WTC11 (cell line): ENCODE results near the gene PPM1B. TPM values are rescaled to one million over a fixed set of nuclear protein-coding genes. Genes with fewer than 3 reads are reported as not detected.
"Not testable (repeated sequence)": the region's sequence is repeated elsewhere in the genome, so short reads cannot be mapped to it uniquely, and the experiment has no call there.

ENCODE experiments used
- ATAC-seq: fragments of 200-7000 bp; cut with Tn5 transposase; 2 replicates; pipeline ENCODE4 v1.10.0; 2021; ENCODE audit warnings: mild to moderate bottlenecking, moderate library complexity
- CTCF ChIA-PET: fragments of 300-600 bp; sonication (Branson Sonifier 250); formaldehyde crosslinking; loops from one replicate; lab custom pipeline; 2021; ENCODE audit warnings: antibody characterized with exemption; lab: Charles Lee
- POLR2A ChIA-PET: fragments of 350-600 bp; sonication (Branson Sonifier 250); formaldehyde crosslinking; loops from one replicate; lab custom pipeline; 2021; ENCODE audit warnings: antibody characterized with exemption; lab: Charles Lee
- DNase-seq: peaks from one replicate; pipeline ENCODE4 v3.0.0; 2021; ENCODE audit warnings: low spot score
- H3K27ac Mint-ChIP-seq: 2 replicates; pipeline ENCODE4 v1.8.0; 2021; ENCODE audit warnings: mixed read lengths
- H3K27me3 Mint-ChIP-seq: 2 replicates; pipeline ENCODE4 v1.8.0; 2021; ENCODE audit warnings: low read depth, mild to moderate bottlenecking, moderate library complexity, mixed read lengths
- H3K36me3 Mint-ChIP-seq: 2 replicates; pipeline ENCODE4 v1.8.0; 2021; ENCODE audit warnings: mixed read lengths
- H3K4me1 Mint-ChIP-seq: 2 replicates; pipeline ENCODE4 v1.8.0; 2022; ENCODE audit warnings: mixed read lengths
- H3K4me3 Mint-ChIP-seq: 2 replicates; pipeline ENCODE4 v1.8.0; 2021; ENCODE audit warnings: mild to moderate bottlenecking, moderate library complexity, mixed read lengths
- H3K9me3 Mint-ChIP-seq: 2 replicates; pipeline ENCODE4 v1.8.0; 2021; ENCODE audit warnings: mixed read lengths
- CREB1 ChIP-seq: sonication (generic); formaldehyde crosslinking; IDR thresholded peaks from 2 replicates; pipeline ENCODE4 v1.8.0; 2023; ENCODE audit warnings: mild to moderate bottlenecking, missing genetic modification reagents
- ETV6 ChIP-seq: sonication (generic); formaldehyde crosslinking; IDR thresholded peaks from 2 replicates; pipeline ENCODE4 v1.8.1; 2022; ENCODE audit warnings: mild to moderate bottlenecking, missing genetic modification reagents
- FOXP1 ChIP-seq: sonication (generic); formaldehyde crosslinking; IDR thresholded peaks from 2 replicates; pipeline ENCODE4 v1.8.0; 2022; ENCODE audit warnings: missing genetic modification reagents, mild to moderate bottlenecking, moderate library complexity, borderline replicate concordance
- GTF2I ChIP-seq: fragments of 250-450 bp; sonication (Bioruptor Pico); conservative IDR thresholded peaks from 2 replicates; pipeline ENCODE4 v1.4.0; 2021; ENCODE audit warnings: mild to moderate bottlenecking
- KAT7 ChIP-seq: sonication (generic); formaldehyde crosslinking; IDR thresholded peaks from 2 replicates; pipeline ENCODE4 v1.8.1; 2023; ENCODE audit warnings: missing genetic modification reagents, mild to moderate bottlenecking, borderline replicate concordance
- SMAD4 ChIP-seq: sonication (generic); formaldehyde crosslinking; IDR thresholded peaks from 2 replicates; pipeline ENCODE4 v1.8.0; 2022; ENCODE audit warnings: mild to moderate bottlenecking, missing genetic modification reagents
- SOX15 ChIP-seq: fragments of 250-450 bp; sonication (Bioruptor Pico); IDR thresholded peaks from 2 replicates; pipeline ENCODE4 v1.9.0; 2021; ENCODE audit warnings: mild to moderate bottlenecking
- ZNF121 ChIP-seq: sonication (generic); formaldehyde crosslinking; IDR thresholded peaks from 2 replicates; pipeline ENCODE4 v1.8.0; 2023; ENCODE audit warnings: missing genetic modification reagents
- total RNA-seq: library from RNA; stranded (reverse); gene quantifications from 3 replicates; pipeline ENCODE4 v1.2.3, GENCODE V29; 2021
- TF ChIP-seq, protein P1 (sequence below): sonication (generic); formaldehyde crosslinking; IDR thresholded peaks from 2 replicates; pipeline ENCODE4 v1.8.1; 2023; ENCODE audit warnings: mild to moderate bottlenecking, moderate library complexity, missing genetic modification reagents
- TF ChIP-seq, protein P2 (sequence below): fragments of 250-450 bp; sonication (Bioruptor Pico); IDR thresholded peaks from 2 replicates; pipeline ENCODE4 v1.9.0; 2021; ENCODE audit warnings: mild to moderate bottlenecking
- TF ChIP-seq, protein P3 (sequence below): sonication (generic); formaldehyde crosslinking; IDR thresholded peaks from 2 replicates; pipeline ENCODE4 v1.8.0; 2022; ENCODE audit warnings: mild to moderate bottlenecking, missing genetic modification reagents
- TF ChIP-seq, protein P4 (sequence below): sonication (generic); formaldehyde crosslinking; IDR thresholded peaks from 2 replicates; pipeline ENCODE4 v1.8.0; 2023; ENCODE audit warnings: missing genetic modification reagents
- TF ChIP-seq, protein P5 (sequence below): sonication (generic); formaldehyde crosslinking; IDR thresholded peaks from 2 replicates; pipeline ENCODE4 v1.8.0; 2022; ENCODE audit warnings: missing genetic modification reagents
- TF ChIP-seq, protein P6 (sequence below): sonication (generic); formaldehyde crosslinking; IDR thresholded peaks from 2 replicates; pipeline ENCODE4 v1.8.1; 2022; ENCODE audit warnings: low read depth, mild to moderate bottlenecking, moderate library complexity, missing genetic modification reagents, borderline replicate concordance
- TF ChIP-seq, protein P7 (sequence below): sonication (generic); formaldehyde crosslinking; IDR thresholded peaks from 2 replicates; pipeline ENCODE4 v1.8.1; 2023; ENCODE audit warnings: mild to moderate bottlenecking, missing genetic modification reagents, moderate library complexity
- TF ChIP-seq, protein P8 (sequence below): sonication (generic); formaldehyde crosslinking; IDR thresholded peaks from 2 replicates; pipeline ENCODE4 v1.8.1; 2023; ENCODE audit warnings: mild to moderate bottlenecking, missing genetic modification reagents
- TF ChIP-seq, protein P9 (sequence below): sonication (generic); formaldehyde crosslinking; IDR thresholded peaks from 2 replicates; pipeline ENCODE4 v1.8.0; 2023; ENCODE audit warnings: mild to moderate bottlenecking, missing genetic modification reagents

The PPM1B gene
- total RNA-seq, 1 experiment from 2014 or later = 96.4 TPM

DNA sequence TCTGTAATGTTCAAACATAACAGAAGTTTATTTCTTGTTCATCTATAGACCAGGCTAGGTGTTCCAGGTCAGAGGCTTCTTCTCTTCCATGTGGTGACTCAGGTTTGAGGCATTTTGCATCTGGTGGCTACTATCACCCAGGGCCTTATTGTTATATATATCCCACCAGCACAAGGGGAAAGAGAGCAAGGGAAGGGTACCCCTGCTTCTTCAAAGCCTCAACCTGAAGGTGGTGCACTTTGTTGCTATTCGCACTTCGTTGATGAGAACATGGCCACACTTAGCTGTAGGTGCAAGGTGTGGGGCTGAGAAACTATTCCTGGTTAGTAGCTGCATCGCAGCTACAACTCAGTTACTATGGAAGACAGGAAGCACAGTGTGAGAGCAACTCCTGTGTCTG, 79.2 kb downstream of the PPM1B start:
- POLR2A ChIA-PET = interaction anchor here (0.5 kb wide), 1 partner anchor 154 kb away, joined by 4 read pairs; no protein-coding TSS in a partner anchor
- Mint-ChIP-seq H3K4me1 (peaks cover 32% of the 10 kb centered on the region), H3K9me3 (peaks cover 14% of the 10 kb centered on the region), H3K36me3 (peaks cover 6% of the 10 kb centered on the region), H3K4me3 (no peak overlapping the region), H3K27me3 (no peaks in the 10 kb centered on the region)
- CTCF ChIA-PET = interaction anchor here (0.6 to 2.1 kb wide), 12 partner anchors 15 to 723 kb away, joined by 3 to 11 read pairs (median 4); partner anchors contain the start of genes CAMKMT and PREPL
- DNase-seq (peak; percentile 23), ATAC-seq (peak; percentile 95)
- TF ChIP-seq FOXP1 = no peak
- TF ChIP-seq SOX15 (CRISPR knock-in tag) = no peak
- TF ChIP-seq, protein P1, sequence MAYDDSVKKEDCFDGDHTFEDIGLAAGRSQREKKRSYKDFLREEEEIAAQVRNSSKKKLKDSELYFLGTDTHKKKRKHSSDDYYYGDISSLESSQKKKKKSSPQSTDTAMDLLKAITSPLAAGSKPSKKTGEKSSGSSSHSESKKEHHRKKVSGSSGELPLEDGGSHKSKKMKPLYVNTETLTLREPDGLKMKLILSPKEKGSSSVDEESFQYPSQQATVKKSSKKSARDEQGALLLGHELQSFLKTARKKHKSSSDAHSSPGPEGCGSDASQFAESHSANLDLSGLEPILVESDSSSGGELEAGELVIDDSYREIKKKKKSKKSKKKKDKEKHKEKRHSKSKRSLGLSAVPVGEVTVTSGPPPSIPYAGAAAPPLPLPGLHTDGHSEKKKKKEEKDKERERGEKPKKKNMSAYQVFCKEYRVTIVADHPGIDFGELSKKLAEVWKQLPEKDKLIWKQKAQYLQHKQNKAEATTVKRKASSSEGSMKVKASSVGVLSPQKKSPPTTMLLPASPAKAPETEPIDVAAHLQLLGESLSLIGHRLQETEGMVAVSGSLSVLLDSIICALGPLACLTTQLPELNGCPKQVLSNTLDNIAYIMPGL (CRISPR knock-in tag) = no peak
- TF ChIP-seq, protein P2, sequence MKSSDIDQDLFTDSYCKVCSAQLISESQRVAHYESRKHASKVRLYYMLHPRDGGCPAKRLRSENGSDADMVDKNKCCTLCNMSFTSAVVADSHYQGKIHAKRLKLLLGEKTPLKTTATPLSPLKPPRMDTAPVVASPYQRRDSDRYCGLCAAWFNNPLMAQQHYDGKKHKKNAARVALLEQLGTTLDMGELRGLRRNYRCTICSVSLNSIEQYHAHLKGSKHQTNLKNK (CRISPR knock-in tag) = no peak
- TF ChIP-seq, protein P3, sequence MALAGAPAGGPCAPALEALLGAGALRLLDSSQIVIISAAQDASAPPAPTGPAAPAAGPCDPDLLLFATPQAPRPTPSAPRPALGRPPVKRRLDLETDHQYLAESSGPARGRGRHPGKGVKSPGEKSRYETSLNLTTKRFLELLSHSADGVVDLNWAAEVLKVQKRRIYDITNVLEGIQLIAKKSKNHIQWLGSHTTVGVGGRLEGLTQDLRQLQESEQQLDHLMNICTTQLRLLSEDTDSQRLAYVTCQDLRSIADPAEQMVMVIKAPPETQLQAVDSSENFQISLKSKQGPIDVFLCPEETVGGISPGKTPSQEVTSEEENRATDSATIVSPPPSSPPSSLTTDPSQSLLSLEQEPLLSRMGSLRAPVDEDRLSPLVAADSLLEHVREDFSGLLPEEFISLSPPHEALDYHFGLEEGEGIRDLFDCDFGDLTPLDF (CRISPR knock-in tag) = no peak
- TF ChIP-seq, protein P4, sequence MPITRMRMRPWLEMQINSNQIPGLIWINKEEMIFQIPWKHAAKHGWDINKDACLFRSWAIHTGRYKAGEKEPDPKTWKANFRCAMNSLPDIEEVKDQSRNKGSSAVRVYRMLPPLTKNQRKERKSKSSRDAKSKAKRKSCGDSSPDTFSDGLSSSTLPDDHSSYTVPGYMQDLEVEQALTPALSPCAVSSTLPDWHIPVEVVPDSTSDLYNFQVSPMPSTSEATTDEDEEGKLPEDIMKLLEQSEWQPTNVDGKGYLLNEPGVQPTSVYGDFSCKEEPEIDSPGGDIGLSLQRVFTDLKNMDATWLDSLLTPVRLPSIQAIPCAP (CRISPR knock-in tag) = no peak
- no peak for TF ChIP-seq CREB1 (CRISPR knock-in tag)
- no peak for TF ChIP-seq ETV6 (CRISPR knock-in tag)
- TF ChIP-seq, protein P5, sequence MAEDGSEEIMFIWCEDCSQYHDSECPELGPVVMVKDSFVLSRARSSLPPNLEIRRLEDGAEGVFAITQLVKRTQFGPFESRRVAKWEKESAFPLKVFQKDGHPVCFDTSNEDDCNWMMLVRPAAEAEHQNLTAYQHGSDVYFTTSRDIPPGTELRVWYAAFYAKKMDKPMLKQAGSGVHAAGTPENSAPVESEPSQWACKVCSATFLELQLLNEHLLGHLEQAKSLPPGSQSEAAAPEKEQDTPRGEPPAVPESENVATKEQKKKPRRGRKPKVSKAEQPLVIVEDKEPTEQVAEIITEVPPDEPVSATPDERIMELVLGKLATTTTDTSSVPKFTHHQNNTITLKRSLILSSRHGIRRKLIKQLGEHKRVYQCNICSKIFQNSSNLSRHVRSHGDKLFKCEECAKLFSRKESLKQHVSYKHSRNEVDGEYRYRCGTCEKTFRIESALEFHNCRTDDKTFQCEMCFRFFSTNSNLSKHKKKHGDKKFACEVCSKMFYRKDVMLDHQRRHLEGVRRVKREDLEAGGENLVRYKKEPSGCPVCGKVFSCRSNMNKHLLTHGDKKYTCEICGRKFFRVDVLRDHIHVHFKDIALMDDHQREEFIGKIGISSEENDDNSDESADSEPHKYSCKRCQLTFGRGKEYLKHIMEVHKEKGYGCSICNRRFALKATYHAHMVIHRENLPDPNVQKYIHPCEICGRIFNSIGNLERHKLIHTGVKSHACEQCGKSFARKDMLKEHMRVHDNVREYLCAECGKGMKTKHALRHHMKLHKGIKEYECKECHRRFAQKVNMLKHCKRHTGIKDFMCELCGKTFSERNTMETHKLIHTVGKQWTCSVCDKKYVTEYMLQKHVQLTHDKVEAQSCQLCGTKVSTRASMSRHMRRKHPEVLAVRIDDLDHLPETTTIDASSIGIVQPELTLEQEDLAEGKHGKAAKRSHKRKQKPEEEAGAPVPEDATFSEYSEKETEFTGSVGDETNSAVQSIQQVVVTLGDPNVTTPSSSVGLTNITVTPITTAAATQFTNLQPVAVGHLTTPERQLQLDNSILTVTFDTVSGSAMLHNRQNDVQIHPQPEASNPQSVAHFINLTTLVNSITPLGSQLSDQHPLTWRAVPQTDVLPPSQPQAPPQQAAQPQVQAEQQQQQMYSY = no peak
- no peak for TF ChIP-seq SMAD4
- TF ChIP-seq, protein P6, sequence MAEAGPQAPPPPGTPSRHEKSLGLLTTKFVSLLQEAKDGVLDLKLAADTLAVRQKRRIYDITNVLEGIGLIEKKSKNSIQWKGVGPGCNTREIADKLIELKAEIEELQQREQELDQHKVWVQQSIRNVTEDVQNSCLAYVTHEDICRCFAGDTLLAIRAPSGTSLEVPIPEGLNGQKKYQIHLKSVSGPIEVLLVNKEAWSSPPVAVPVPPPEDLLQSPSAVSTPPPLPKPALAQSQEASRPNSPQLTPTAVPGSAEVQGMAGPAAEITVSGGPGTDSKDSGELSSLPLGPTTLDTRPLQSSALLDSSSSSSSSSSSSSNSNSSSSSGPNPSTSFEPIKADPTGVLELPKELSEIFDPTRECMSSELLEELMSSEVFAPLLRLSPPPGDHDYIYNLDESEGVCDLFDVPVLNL (CRISPR knock-in tag) = no peak
- TF ChIP-seq, all 79 proteins: peak for 0
- H3K27ac Mint-ChIP-seq = peak overlapping the region; percentile 77; the same call in 1 of the 2 replicates

DNA sequence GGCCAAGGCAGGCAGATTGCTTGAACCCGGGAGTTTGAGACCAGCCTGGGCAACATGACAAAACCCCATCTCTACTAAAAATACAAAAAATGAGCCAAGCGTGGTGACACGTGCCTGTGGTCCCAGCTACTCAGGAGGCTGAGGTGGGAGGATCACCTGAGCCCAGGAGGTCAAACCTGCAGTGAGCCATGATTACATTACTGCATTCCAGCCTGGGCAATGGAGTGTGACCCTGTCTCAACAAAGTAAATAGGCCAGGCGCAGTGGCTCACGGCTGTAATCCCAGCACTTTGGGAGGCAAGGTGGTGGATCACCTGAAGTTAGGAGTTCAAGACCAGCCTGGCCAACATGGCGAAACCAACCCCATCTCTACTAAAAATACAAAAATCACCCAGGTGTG, 80.6 kb downstream of the PPM1B start:
- Mint-ChIP-seq H3K9me3 (peaks cover 22% of the 10 kb centered on the region), H3K4me1 (peaks cover 30% of the 10 kb centered on the region)
- ATAC-seq, H3K36me3 Mint-ChIP-seq, DNase-seq, H3K4me3 Mint-ChIP-seq, H3K27me3 Mint-ChIP-seq, H3K27ac Mint-ChIP-seq, CTCF ChIA-PET, POLR2A ChIA-PET: not testable (repeated sequence)
- 0 out of 2 replicates have a peak, but pooled peaks have one; percentile 15 for TF ChIP-seq ZNF121 (CRISPR knock-in tag)

DNA sequence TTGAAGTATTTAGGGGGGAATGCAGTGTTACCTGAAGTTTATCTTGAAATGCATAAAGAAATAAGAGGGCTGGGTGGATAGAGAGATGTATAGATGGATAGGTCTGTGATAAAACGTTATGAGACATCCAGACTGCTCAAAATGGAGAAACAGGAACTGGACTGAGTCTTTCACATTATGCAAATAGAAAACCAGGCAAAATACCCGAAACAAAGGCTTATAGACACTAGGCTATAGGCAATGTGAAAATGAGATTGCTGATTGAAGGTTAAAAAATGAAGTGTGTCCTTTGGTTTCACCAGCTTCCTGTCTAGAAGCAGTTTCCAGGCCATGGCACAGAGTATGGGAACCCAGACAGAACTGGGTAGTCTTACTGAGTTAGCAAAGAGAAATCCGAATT, 81.7 kb downstream of the PPM1B start:
- ChIA-PET CTCF (interaction anchor here (1.3 kb wide), 1 partner anchor 46 kb away, joined by 4 read pairs; no protein-coding TSS in a partner anchor), POLR2A (no interaction called here)
- DNase-seq (no peak), ATAC-seq (no peak)
- peaks cover 8% of the 10 kb centered on the region for H3K36me3 Mint-ChIP-seq
- peaks cover 22% of the 10 kb centered on the region for H3K9me3 Mint-ChIP-seq
- H3K27ac Mint-ChIP-seq = no peak overlapping the region
- no peaks in the 10 kb centered on the region; the same call in 1 of the 2 replicates for H3K27me3 Mint-ChIP-seq
- peaks cover 22% of the 10 kb centered on the region for H3K4me1 Mint-ChIP-seq
- H3K4me3 Mint-ChIP-seq = no peak overlapping the region
- TF ChIP-seq, protein P7, sequence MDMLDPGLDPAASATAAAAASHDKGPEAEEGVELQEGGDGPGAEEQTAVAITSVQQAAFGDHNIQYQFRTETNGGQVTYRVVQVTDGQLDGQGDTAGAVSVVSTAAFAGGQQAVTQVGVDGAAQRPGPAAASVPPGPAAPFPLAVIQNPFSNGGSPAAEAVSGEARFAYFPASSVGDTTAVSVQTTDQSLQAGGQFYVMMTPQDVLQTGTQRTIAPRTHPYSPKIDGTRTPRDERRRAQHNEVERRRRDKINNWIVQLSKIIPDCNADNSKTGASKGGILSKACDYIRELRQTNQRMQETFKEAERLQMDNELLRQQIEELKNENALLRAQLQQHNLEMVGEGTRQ (CRISPR knock-in tag) = no peak
- TF ChIP-seq GTF2I (CRISPR knock-in tag) = no peak
- TF ChIP-seq, protein P8, sequence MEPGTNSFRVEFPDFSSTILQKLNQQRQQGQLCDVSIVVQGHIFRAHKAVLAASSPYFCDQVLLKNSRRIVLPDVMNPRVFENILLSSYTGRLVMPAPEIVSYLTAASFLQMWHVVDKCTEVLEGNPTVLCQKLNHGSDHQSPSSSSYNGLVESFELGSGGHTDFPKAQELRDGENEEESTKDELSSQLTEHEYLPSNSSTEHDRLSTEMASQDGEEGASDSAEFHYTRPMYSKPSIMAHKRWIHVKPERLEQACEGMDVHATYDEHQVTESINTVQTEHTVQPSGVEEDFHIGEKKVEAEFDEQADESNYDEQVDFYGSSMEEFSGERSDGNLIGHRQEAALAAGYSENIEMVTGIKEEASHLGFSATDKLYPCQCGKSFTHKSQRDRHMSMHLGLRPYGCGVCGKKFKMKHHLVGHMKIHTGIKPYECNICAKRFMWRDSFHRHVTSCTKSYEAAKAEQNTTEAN (CRISPR knock-in tag) = no peak
- TF ChIP-seq, protein P9, sequence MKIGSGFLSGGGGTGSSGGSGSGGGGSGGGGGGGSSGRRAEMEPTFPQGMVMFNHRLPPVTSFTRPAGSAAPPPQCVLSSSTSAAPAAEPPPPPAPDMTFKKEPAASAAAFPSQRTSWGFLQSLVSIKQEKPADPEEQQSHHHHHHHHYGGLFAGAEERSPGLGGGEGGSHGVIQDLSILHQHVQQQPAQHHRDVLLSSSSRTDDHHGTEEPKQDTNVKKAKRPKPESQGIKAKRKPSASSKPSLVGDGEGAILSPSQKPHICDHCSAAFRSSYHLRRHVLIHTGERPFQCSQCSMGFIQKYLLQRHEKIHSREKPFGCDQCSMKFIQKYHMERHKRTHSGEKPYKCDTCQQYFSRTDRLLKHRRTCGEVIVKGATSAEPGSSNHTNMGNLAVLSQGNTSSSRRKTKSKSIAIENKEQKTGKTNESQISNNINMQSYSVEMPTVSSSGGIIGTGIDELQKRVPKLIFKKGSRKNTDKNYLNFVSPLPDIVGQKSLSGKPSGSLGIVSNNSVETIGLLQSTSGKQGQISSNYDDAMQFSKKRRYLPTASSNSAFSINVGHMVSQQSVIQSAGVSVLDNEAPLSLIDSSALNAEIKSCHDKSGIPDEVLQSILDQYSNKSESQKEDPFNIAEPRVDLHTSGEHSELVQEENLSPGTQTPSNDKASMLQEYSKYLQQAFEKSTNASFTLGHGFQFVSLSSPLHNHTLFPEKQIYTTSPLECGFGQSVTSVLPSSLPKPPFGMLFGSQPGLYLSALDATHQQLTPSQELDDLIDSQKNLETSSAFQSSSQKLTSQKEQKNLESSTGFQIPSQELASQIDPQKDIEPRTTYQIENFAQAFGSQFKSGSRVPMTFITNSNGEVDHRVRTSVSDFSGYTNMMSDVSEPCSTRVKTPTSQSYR (CRISPR knock-in tag) = no peak
- no peak for TF ChIP-seq KAT7 (CRISPR knock-in tag)
